ENCODE measurements around the gene BFSP1. TPM values are rescaled to one million over a fixed set of nuclear protein-coding genes. Genes with fewer than 3 reads are reported as not detected.

Gene BFSP1
- total RNA-seq, 1 experiment from 2014 or later, result 6.6 TPM

GRCh38 chr20:17523326-17523725, 7.9 kb downstream of the BFSP1 start:
- DNase-seq (ENCODE audit: low read depth), result no peak

- no peak for DNase-seq (ENCODE audit: low read depth)
Observed at GRCh38 chr20:17522528-17522927, 8.7 kb downstream of the BFSP1 start.

- DNase-seq (ENCODE audit: low read depth), result no peak
Observed at GRCh38 chr20:17520583-17520982, 10.6 kb downstream of the BFSP1 start.

- DNase-seq (ENCODE audit: low read depth), result peak; percentile 25
Observed at GRCh38 chr20:17519606-17520285, 11.4 kb downstream of the BFSP1 start.

- peak; percentile 29 for DNase-seq (ENCODE audit: low read depth)
Observed at GRCh38 chr20:17518339-17519052, 12.7 kb downstream of the BFSP1 start.

GRCh38 chr20:17515053-17515452, 16.1 kb downstream of the BFSP1 start:
- DNase-seq (ENCODE audit: low read depth), result no peak

GRCh38 chr20:17513939-17514338, 17.2 kb downstream of the BFSP1 start:
- no peak for DNase-seq (ENCODE audit: low read depth)

GRCh38 chr20:17511401-17511800, 19.8 kb downstream of the BFSP1 start:
- no peak for DNase-seq (ENCODE audit: low read depth)

GRCh38 chr20:17510548-17510947, 20.6 kb downstream of the BFSP1 start:
- DNase-seq (ENCODE audit: low read depth), result no peak

GRCh38 chr20:17508756-17509155, 22.4 kb downstream of the BFSP1 start:
- no peak for DNase-seq (ENCODE audit: low read depth)

GRCh38 chr20:17507531-17507930, 23.6 kb downstream of the BFSP1 start:
- DNase-seq (ENCODE audit: low read depth), result no peak

GRCh38 chr20:17507032-17507431, 24.1 kb downstream of the BFSP1 start:
- no peak for DNase-seq (ENCODE audit: low read depth)

GRCh38 chr20:17505636-17506517, 25.3 kb downstream of the BFSP1 start:
- peak; percentile 18 for DNase-seq (ENCODE audit: low read depth)

- DNase-seq (ENCODE audit: low read depth), result peak; percentile 49
Observed at GRCh38 chr20:17504898-17505635, 26.1 kb downstream of the BFSP1 start.

- DNase-seq (ENCODE audit: low read depth), result no peak
Observed at GRCh38 chr20:17504066-17504897, 26.9 kb downstream of the BFSP1 start.

GRCh38 chr20:17503301-17504065, 27.7 kb downstream of the BFSP1 start:
- DNase-seq (ENCODE audit: low read depth), result no peak

GRCh38 chr20:17502105-17502504, 29.1 kb downstream of the BFSP1 start:
- no peak for DNase-seq (ENCODE audit: low read depth)

- no peak for DNase-seq (ENCODE audit: low read depth)
Observed at GRCh38 chr20:17501701-17502100, 29.5 kb downstream of the BFSP1 start.

- no peak for DNase-seq (ENCODE audit: low read depth)
Observed at GRCh38 chr20:17500826-17501225, 30.4 kb downstream of the BFSP1 start.

- no peak for DNase-seq (ENCODE audit: low read depth)
Observed at GRCh38 chr20:17500271-17500670, 30.9 kb downstream of the BFSP1 start.

Measured in LHCN-M2 (cell line).